Calu3 (cell line): ENCODE measurements around the gene ABCA7. TPM values are rescaled to one million over a fixed set of nuclear protein-coding genes. Genes with fewer than 3 reads are reported as not detected.

Experiments
- BruUV-seq: library from RNA; stranded (reverse); fragments of 400-500 nt; replicated peaks from 2 replicates; lab custom pipeline; 2021; lab: Mats Ljungman, UMichigan
- CTCF ChIA-PET: fragments of 300-600 bp; sonication (Branson Sonifier 250); formaldehyde crosslinking; loops from one replicate; lab custom pipeline; 2022; ENCODE audit warnings: antibody characterized with exemption; lab: Charles Lee
- DNase-seq: peaks from one replicate; pipeline ENCODE4 v3.0.0; 2022
- H3K27ac Mint-ChIP-seq: one replicate; pipeline ENCODE4 v1.8.0; 2022; ENCODE audit warnings: mixed read lengths; ENCODE audit not compliant: unreplicated experiment
- H3K27me3 Mint-ChIP-seq: one replicate; pipeline ENCODE4 v1.8.0; 2022; ENCODE audit warnings: mixed read lengths; ENCODE audit not compliant: unreplicated experiment
- H3K36me3 Mint-ChIP-seq: one replicate; pipeline ENCODE4 v1.8.0; 2022; ENCODE audit warnings: mild to moderate bottlenecking, moderate library complexity, mixed read lengths; ENCODE audit not compliant: insufficient read depth, unreplicated experiment
- H3K4me1 Mint-ChIP-seq: one replicate; pipeline ENCODE4 v1.8.0; 2022; ENCODE audit warnings: mild to moderate bottlenecking, low read depth, mixed read lengths; ENCODE audit not compliant: unreplicated experiment
- H3K4me3 Mint-ChIP-seq: one replicate; pipeline ENCODE4 v1.8.0; 2022; ENCODE audit warnings: mild to moderate bottlenecking, low read depth, moderate library complexity, mixed read lengths; ENCODE audit not compliant: unreplicated experiment
- H3K9me3 Mint-ChIP-seq: one replicate; pipeline ENCODE4 v1.8.0; 2022; ENCODE audit warnings: low read depth, mixed read lengths; ENCODE audit not compliant: unreplicated experiment
- CTCF ChIP-seq: fragments of 200-600 bp; IDR thresholded peaks from one replicate; pipeline ENCODE4 v1.8.0; 2022; ENCODE audit warnings: antibody characterized with exemption; ENCODE audit not compliant: unreplicated experiment
- intact Hi-C: fragments of 100-400 bp; cut with micrococcal nuclease; formaldehyde crosslinking; loops from one replicate; pipeline ENCODE4 v1.10.0; 2022; ENCODE audit not compliant: unreplicated experiment
- total RNA-seq: library from RNA; stranded (reverse); gene quantifications from 2 replicates; pipeline ENCODE4 v1.2.3, GENCODE V29; 2022

The ABCA7 gene
- total RNA-seq, 1 experiment from 2014 or later = 22.7 TPM

- DNase-seq = no peak
- Mint-ChIP-seq H3K36me3 (peaks cover 29% of the 10 kb centered on the region), H3K9me3 (no peaks in the 10 kb centered on the region), H3K27ac (no peak overlapping the region), H3K27me3 (peaks cover 14% of the 10 kb centered on the region), H3K4me3 (no peak overlapping the region), H3K4me1 (no peaks in the 10 kb centered on the region)
- BruUV-seq = TSS peak; percentile 88
- no peak for TF ChIP-seq CTCF
- intact Hi-C loops = no loop called here
- CTCF ChIA-PET = no interaction called here
These were observed 30.6 kb upstream of the ABCA7 start for GRCh38 chr19:1009041-1009980.

GRCh38 chr19:1009981-1010538 is 29.8 kb upstream of the ABCA7 start:
- Mint-ChIP-seq H3K27me3 (peaks cover 7% of the 10 kb centered on the region), H3K9me3 (no peaks in the 10 kb centered on the region), H3K27ac (no peak overlapping the region), H3K36me3 (peaks cover 27% of the 10 kb centered on the region), H3K4me3 (no peak overlapping the region), H3K4me1 (no peaks in the 10 kb centered on the region)
- DNase-seq = no peak
- intact Hi-C loops = no loop called here
- no peak for TF ChIP-seq CTCF
- CTCF ChIA-PET = no interaction called here
- no TSS peak for BruUV-seq

GRCh38 chr19:1010586-1011510 is 29.1 kb upstream of the ABCA7 start:
- CTCF ChIA-PET = no interaction called here
- no TSS peak for BruUV-seq

More at GRCh38 chr19:1010586-1011510, 29.1 kb upstream of the ABCA7 start:
- H3K27ac Mint-ChIP-seq = no peak overlapping the region
- intact Hi-C loops = no loop called here
- H3K4me3 Mint-ChIP-seq = no peak overlapping the region
- peaks cover 25% of the 10 kb centered on the region for H3K36me3 Mint-ChIP-seq
- no peaks in the 10 kb centered on the region for H3K27me3 Mint-ChIP-seq
- no peak for DNase-seq
- H3K4me1 Mint-ChIP-seq = no peaks in the 10 kb centered on the region
- no peak for TF ChIP-seq CTCF
- no peaks in the 10 kb centered on the region for H3K9me3 Mint-ChIP-seq
